Muscle of leg (tissue), 11 donors: ENCODE measurements around the gene NDUFS4. TPM values are rescaled to one million over a fixed set of nuclear protein-coding genes. Genes with fewer than 3 reads are reported as not detected.

ENCODE experiments used
- DNase-seq: peaks from one replicate; pipeline ENCODE4 v3.0.0; 2013
- H3K27ac ChIP-seq: one replicate; pipeline ENCODE4 v1.5.1; 2013; ENCODE audit warnings: mild to moderate bottlenecking, low read length, control low read depth
- H3K27me3 ChIP-seq: one replicate; pipeline ENCODE4 v1.6.1; 2013; ENCODE audit warnings: low read length; ENCODE audit not compliant: control insufficient read depth, insufficient read depth
- H3K36me3 ChIP-seq: one replicate; pipeline ENCODE4 v1.6.1; 2013; ENCODE audit warnings: low read length; ENCODE audit not compliant: control insufficient read depth, insufficient read depth
- H3K4me1 ChIP-seq: one replicate; pipeline ENCODE4 v1.6.1; 2013; ENCODE audit warnings: low read length; ENCODE audit not compliant: control insufficient read depth, insufficient read depth
- H3K4me3 ChIP-seq: one replicate; pipeline ENCODE4 v1.5.1; 2013; ENCODE audit warnings: low read length, control low read depth
- H3K9me3 ChIP-seq: replicated peaks from 2 replicates; pipeline ENCODE4 v1.6.1; 2013; ENCODE audit warnings: low read depth, low read length; ENCODE audit not compliant: control insufficient read depth
- WGBS: methylation state at CpG from one replicate; pipeline ENCODE4 v1.1.5; 2013; ENCODE audit warnings: missing lambda C conversion rate; ENCODE audit not compliant: insufficient coverage; 5-methylcytosine and 5-hydroxymethylcytosine counted together
- polyA plus RNA-seq, 8 donors: library from polyadenylated mRNA; unstranded; fragments of 120-200 nt; gene quantifications; one replicate each; pipeline versions ENCODE4 v1.2.1 to v1.2.3, GENCODE V29; 2013; ENCODE audit warnings: inconsistent platforms in 1 of 8, low replicate concordance in 1 of 8; ENCODE audit not compliant: insufficient read length in 8 of 8, insufficient read depth in 1 of 8
- total RNA-seq: library from RNA; stranded (reverse); fragments of 120-200 nt; gene quantifications from one replicate; pipeline ENCODE4 v1.2.4, GENCODE V29; 2013

Gene NDUFS4
- total and polyA plus RNA-seq, 9 donors: 100 to 192 (median 112) TPM

DNA sequence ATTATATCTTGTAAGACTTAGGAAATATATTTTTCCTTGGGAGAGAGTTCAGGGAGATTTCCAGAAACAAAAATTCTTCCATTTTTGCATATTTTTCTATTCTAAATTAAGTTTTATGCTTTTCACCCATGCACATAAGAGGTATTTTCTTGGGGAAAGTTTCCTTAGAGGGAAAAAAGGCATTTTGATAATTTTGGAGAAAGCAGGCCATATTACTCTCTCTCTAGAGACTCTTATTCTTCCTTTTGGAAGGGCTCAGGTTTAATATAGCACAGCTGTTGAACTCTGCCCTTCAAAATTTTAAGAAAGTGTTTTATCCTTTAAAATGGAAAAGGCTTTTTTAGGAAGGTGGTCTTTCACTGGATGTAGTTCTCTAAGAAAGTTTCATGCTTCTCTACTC lies 8.0 kb downstream of the NDUFS4 start:
- Histone ChIP-seq H3K9me3 (no peaks in the 10 kb centered on the region), H3K36me3 (no peaks in the 10 kb centered on the region), H3K4me1 (no peaks in the 10 kb centered on the region), H3K4me3 (no peak overlapping the region), H3K27me3 (no peaks in the 10 kb centered on the region), H3K27ac (peak overlapping the region; percentile 78)
- DNase-seq: peak; percentile 69

DNA sequence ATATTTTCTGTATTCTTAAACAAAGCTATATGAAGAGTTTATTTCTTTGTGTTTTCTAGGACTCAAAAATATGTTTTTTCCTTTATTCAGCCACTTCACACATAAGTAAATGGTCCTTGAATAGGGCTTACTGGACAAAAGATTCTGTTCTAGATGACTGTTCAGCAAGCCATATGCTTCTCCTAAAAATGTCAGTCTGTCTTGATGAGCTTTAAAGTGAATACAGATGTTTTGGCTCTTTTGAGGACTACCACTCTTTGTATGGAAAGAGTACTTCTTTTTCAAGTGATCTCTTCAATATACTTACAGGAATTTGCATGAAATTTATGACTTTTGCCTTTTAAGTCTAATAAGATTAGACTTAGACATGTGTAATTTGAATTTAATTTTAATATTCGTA lies 8.4 kb downstream of the NDUFS4 start:
- DNase-seq: peak; percentile 95
- Histone ChIP-seq H3K27me3 (no peaks in the 10 kb centered on the region), H3K4me3 (no peak overlapping the region), H3K27ac (peak overlapping the region; percentile 60), H3K4me1 (no peaks in the 10 kb centered on the region), H3K9me3 (no peaks in the 10 kb centered on the region), H3K36me3 (no peaks in the 10 kb centered on the region)
- WGBS: no CpG with 5 or more reads among the region's 1 CpG

- H3K27me3 ChIP-seq: no peaks in the 10 kb centered on the region
- H3K27ac ChIP-seq: peak overlapping the region; percentile 60
- H3K36me3 ChIP-seq: no peaks in the 10 kb centered on the region
- H3K4me1 ChIP-seq: no peaks in the 10 kb centered on the region
- no peaks in the 10 kb centered on the region for H3K9me3 ChIP-seq
- peak; percentile 26 for DNase-seq
- no CpG with 5 or more reads among the region's 4 CpGs for WGBS
- H3K4me3 ChIP-seq: no peak overlapping the region
Measured at GRCh38 chr5:53569453-53569852, 9.0 kb downstream of the NDUFS4 start.

DNA sequence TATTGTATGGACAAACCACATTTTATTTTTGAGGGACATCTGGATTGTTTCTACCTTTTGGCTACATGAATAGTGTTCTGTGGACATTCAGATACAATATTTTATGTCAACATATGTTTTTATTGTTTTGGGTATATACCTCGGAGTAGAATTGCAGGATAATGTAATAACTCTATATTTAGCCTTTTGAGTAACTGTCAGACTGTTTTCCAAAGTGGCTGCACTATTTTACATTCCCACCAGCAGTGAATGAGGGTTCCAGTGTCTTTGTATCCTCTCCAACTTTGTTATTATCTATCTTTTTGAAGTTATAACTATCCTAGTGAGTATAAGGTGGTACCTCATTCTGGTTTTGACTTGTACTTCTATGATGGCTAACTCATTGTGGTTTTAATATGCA lies 11.0 kb downstream of the NDUFS4 start:
- no peak for DNase-seq
- Histone ChIP-seq H3K4me1 (peaks cover 5% of the 10 kb centered on the region), H3K9me3 (no peaks in the 10 kb centered on the region), H3K27ac (no peak overlapping the region), H3K4me3 (no peak overlapping the region), H3K36me3 (no peaks in the 10 kb centered on the region), H3K27me3 (no peaks in the 10 kb centered on the region)
- WGBS: no CpG with 5 or more reads among the region's 1 CpG

DNA sequence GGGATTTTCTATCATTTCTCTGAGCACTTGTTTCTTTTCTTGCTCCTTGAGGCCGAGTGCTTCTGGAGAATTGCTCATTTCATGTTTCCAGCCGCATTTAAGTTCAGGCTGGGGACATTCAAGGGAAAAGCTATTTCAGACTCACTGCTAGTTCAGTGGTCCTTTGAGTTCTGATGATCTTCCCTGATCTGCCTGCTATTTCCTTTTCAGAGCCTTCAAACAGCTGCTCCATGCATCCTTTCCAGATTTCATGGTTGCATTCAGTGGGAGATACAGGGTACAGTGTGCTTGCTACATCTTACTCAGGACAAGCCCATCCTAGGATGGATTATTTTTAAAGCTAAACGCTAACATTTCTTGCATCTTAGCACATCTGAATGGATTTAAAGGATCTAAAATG lies 14.7 kb downstream of the NDUFS4 start:
- no peaks in the 10 kb centered on the region for H3K36me3 ChIP-seq
- WGBS: 14% methylated on average over 2 of the region's 3 CpGs
- DNase-seq: peak; percentile 70
- no peaks in the 10 kb centered on the region for H3K27me3 ChIP-seq
- H3K27ac ChIP-seq: no peak overlapping the region
- H3K4me3 ChIP-seq: no peak overlapping the region
- H3K9me3 ChIP-seq: no peaks in the 10 kb centered on the region
- H3K4me1 ChIP-seq: peaks cover 5% of the 10 kb centered on the region

- Histone ChIP-seq H3K9me3 (no peaks in the 10 kb centered on the region), H3K27me3 (no peaks in the 10 kb centered on the region), H3K27ac (no peak overlapping the region), H3K36me3 (no peaks in the 10 kb centered on the region), H3K4me1 (peaks cover 5% of the 10 kb centered on the region), H3K4me3 (no peak overlapping the region)
- DNase-seq: no peak
Measured at GRCh38 chr5:53575831-53576230, 15.4 kb downstream of the NDUFS4 start.

DNA sequence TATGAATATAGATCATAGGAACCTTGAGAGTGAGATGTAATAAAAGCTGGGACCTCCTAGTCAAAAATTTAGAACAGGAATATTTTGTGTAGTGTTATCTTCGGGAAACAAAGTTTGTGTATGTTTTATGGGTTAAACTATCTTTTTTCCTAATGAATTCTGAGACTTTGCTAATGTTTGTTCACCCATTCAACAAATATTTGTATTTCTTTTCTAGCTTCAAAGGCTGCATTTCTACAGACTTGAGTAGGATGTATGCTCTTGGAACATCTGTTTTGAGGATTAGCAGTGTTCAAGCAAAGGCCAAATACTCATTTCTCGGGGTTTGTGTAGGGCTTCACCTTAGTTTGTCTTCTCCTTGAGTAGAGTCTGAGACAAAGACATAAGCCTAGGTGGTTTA lies 16.2 kb downstream of the NDUFS4 start:
- Histone ChIP-seq H3K36me3 (no peaks in the 10 kb centered on the region), H3K9me3 (no peaks in the 10 kb centered on the region), H3K4me1 (peaks cover 5% of the 10 kb centered on the region), H3K27ac (no peak overlapping the region), H3K4me3 (no peak overlapping the region), H3K27me3 (no peaks in the 10 kb centered on the region)
- WGBS: 50% methylated on average over 1 of the region's 2 CpGs
- DNase-seq: no peak

GRCh38 chr5:53578854-53579253 lies 18.4 kb downstream of the NDUFS4 start:
- no peak overlapping the region for H3K27ac ChIP-seq
- no peaks in the 10 kb centered on the region for H3K9me3 ChIP-seq
- no peak for DNase-seq
- H3K4me1 ChIP-seq: peaks cover 5% of the 10 kb centered on the region
- no peaks in the 10 kb centered on the region for H3K36me3 ChIP-seq
- no peak overlapping the region for H3K4me3 ChIP-seq
- WGBS: 88% methylated on average over 1 of the region's 4 CpGs
- H3K27me3 ChIP-seq: no peaks in the 10 kb centered on the region

- no peaks in the 10 kb centered on the region for H3K9me3 ChIP-seq
- H3K36me3 ChIP-seq: no peaks in the 10 kb centered on the region
- WGBS: 100% methylated on average over 7 of the region's 7 CpGs
- no peak overlapping the region for H3K27ac ChIP-seq
- DNase-seq: no peak
- no peaks in the 10 kb centered on the region for H3K4me1 ChIP-seq
- H3K27me3 ChIP-seq: no peaks in the 10 kb centered on the region
- no peak overlapping the region for H3K4me3 ChIP-seq
Measured at GRCh38 chr5:53580547-53580946, 20.1 kb downstream of the NDUFS4 start.

DNA sequence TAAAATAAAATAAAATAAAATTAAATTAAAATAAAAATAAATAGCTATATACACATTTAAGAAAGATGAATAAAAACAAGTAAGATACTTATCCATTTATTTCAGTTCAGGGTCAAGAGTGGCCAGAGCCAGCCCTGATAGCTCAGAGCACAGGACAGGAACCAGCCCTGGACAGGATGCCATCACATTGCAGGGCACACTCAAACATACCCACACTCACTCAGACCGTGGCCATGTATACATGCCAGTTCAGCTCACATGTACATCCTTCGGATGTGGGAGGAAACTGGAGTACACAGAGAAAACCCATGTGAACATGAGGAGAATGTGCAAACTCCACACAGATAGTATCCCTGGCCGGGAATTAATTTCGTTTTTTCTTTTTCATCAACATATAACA lies 21.8 kb downstream of the NDUFS4 start:
- no peak overlapping the region for H3K4me3 ChIP-seq
- no peaks in the 10 kb centered on the region for H3K36me3 ChIP-seq
- no peaks in the 10 kb centered on the region for H3K27me3 ChIP-seq
- no peaks in the 10 kb centered on the region for H3K4me1 ChIP-seq
- no peak for DNase-seq
- no peaks in the 10 kb centered on the region for H3K9me3 ChIP-seq
- no CpG with 5 or more reads among the region's 4 CpGs for WGBS
- H3K27ac ChIP-seq: no peak overlapping the region

DNA sequence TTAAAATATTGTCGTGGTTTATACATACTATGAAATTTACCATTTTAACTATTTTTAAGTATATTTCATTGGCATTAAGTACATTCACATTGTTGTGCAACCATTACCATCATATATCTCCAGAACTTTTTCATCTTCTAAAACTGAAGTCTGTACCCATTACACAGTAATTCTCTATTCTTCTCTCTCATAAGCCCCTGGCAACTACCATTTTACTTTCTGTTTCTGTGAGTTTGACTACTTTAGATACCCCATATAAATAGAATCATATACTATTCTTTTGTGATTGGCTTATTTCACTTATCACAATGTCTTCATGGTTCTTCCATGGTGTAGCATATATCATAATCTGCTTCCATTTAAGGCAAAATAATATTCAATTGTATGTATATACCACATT lies 30.3 kb downstream of the NDUFS4 start:
- H3K4me1 ChIP-seq: no peaks in the 10 kb centered on the region

More for the DNA sequence above, 30.3 kb downstream of the NDUFS4 start:
- Histone ChIP-seq H3K9me3 (no peaks in the 10 kb centered on the region), H3K27ac (no peak overlapping the region), H3K27me3 (no peaks in the 10 kb centered on the region), H3K36me3 (no peaks in the 10 kb centered on the region), H3K4me3 (no peak overlapping the region)
- no peak for DNase-seq
- no CpG with 5 or more reads among the region's 1 CpG for WGBS
